ENCODE measurements around the gene SULT2B1. TPM values are rescaled to one million over a fixed set of nuclear protein-coding genes. Genes with fewer than 3 reads are reported as not detected.

The SULT2B1 gene
- total and polyA plus RNA-seq, 2 experiments from 2014 or later: 0.79 TPM; not detected in 1

GRCh38 chr19:48560095-48560530 lies 8.1 kb downstream of the SULT2B1 start:
- Histone ChIP-seq H3K9me3 (ENCODE audit: low read depth) (no peaks in the 10 kb centered on the region), H3K4me3 (no peak overlapping the region), H3K79me2 (no peaks in the 10 kb centered on the region), H3K9me2 (replicated peaks; ENCODE audit: insufficient read depth) (no peaks in the 10 kb centered on the region), H4K20me1 (ENCODE audit: insufficient read depth, poor library complexity, severe bottlenecking) (no peaks in the 10 kb centered on the region), H3K36me3 (replicated peaks; ENCODE audit: insufficient read depth, low read depth) (no peaks in the 10 kb centered on the region), H3K4me2 (no peak overlapping the region), H3K27ac (no peak overlapping the region), H3K27me3 (no peaks in the 10 kb centered on the region), H3K4me1 (ENCODE audit: insufficient read depth) (peaks cover 7% of the 10 kb centered on the region), H2AFZ (no peak overlapping the region)
- WGBS (ENCODE audit: low lambda C conversion rate, missing lambda C conversion rate): 86% methylated on average over 6 of the region's 6 CpGs
- TF ChIP-seq EZH2phosphoT487 (IDR thresholded peaks at IDR 0.05; ENCODE audit: low read depth, severe bottlenecking, unreplicated experiment) (no peak), EZH2 (IDR thresholded peaks at IDR 0.05; ENCODE audit: borderline replicate concordance) (no peak)
- no peak for DNase-seq (ENCODE audit: low spot score)

DNA sequence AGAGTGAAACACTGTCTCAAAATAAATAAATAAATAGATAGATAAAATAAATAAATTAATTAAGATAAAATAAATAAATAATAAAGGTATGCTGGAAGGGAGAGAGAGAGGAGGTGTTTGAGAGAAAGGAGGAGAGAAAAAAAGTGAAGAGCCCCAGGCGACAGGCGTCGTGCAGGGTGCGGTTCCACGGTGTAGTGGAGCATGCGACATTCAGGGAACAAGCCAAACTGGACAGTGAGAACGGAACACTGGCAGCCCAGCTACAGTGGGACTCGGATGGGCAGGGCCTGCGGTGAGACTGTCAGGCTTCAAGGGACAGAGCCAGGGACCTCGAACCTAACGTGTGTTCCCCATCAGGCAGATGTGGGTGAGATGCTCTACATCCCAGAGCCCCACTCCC lies 9.4 kb downstream of the SULT2B1 start:
- H3K27me3 ChIP-seq: no peaks in the 10 kb centered on the region
- 95% methylated on average over 11 of the region's 11 CpGs for WGBS (ENCODE audit: low lambda C conversion rate, missing lambda C conversion rate)
- DNase-seq (ENCODE audit: low spot score): no peak

GRCh38 chr19:48565090-48565489 lies 13.1 kb downstream of the SULT2B1 start:
- Histone ChIP-seq H3K79me2 (no peaks in the 10 kb centered on the region), H3K4me2 (no peak overlapping the region), H2AFZ (no peak overlapping the region), H3K4me1 (ENCODE audit: insufficient read depth) (peaks cover 18% of the 10 kb centered on the region), H4K20me1 (ENCODE audit: insufficient read depth, poor library complexity, severe bottlenecking) (no peaks in the 10 kb centered on the region), H3K36me3 (replicated peaks; ENCODE audit: insufficient read depth, low read depth) (no peaks in the 10 kb centered on the region), H3K4me3 (no peak overlapping the region), H3K27ac (peak overlapping the region; percentile 55), H3K9me2 (replicated peaks; ENCODE audit: insufficient read depth) (no peaks in the 10 kb centered on the region), H3K9me3 (ENCODE audit: low read depth) (no peaks in the 10 kb centered on the region), H3K27me3 (no peaks in the 10 kb centered on the region)
- TF ChIP-seq EZH2phosphoT487 (IDR thresholded peaks at IDR 0.05; ENCODE audit: low read depth, severe bottlenecking, unreplicated experiment) (no peak), EZH2 (IDR thresholded peaks at IDR 0.05; ENCODE audit: borderline replicate concordance) (no peak)
- TF ChIP-seq, protein P1, sequence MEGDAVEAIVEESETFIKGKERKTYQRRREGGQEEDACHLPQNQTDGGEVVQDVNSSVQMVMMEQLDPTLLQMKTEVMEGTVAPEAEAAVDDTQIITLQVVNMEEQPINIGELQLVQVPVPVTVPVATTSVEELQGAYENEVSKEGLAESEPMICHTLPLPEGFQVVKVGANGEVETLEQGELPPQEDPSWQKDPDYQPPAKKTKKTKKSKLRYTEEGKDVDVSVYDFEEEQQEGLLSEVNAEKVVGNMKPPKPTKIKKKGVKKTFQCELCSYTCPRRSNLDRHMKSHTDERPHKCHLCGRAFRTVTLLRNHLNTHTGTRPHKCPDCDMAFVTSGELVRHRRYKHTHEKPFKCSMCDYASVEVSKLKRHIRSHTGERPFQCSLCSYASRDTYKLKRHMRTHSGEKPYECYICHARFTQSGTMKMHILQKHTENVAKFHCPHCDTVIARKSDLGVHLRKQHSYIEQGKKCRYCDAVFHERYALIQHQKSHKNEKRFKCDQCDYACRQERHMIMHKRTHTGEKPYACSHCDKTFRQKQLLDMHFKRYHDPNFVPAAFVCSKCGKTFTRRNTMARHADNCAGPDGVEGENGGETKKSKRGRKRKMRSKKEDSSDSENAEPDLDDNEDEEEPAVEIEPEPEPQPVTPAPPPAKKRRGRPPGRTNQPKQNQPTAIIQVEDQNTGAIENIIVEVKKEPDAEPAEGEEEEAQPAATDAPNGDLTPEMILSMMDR (IDR thresholded peaks at IDR 0.05; ENCODE audit: poor library complexity): no peak
- 51% methylated on average over 7 of the region's 7 CpGs for WGBS (ENCODE audit: low lambda C conversion rate, missing lambda C conversion rate)
- peak; percentile 74 for DNase-seq (ENCODE audit: low spot score)

More for the DNA sequence above, 9.4 kb downstream of the SULT2B1 start:
- no peak overlapping the region for H2AFZ ChIP-seq
- no peaks in the 10 kb centered on the region for H4K20me1 ChIP-seq (ENCODE audit: insufficient read depth, poor library complexity, severe bottlenecking)
- no peaks in the 10 kb centered on the region for H3K36me3 ChIP-seq (replicated peaks; ENCODE audit: insufficient read depth, low read depth)
- no peak overlapping the region for H3K27ac ChIP-seq
- TF ChIP-seq EZH2 (IDR thresholded peaks at IDR 0.05; ENCODE audit: borderline replicate concordance) (no peak), EZH2phosphoT487 (IDR thresholded peaks at IDR 0.05; ENCODE audit: low read depth, severe bottlenecking, unreplicated experiment) (no peak)
- TF ChIP-seq, protein P1 (IDR thresholded peaks at IDR 0.05; ENCODE audit: poor library complexity): no peak
- H3K9me2 ChIP-seq (replicated peaks; ENCODE audit: insufficient read depth): no peaks in the 10 kb centered on the region
- no peaks in the 10 kb centered on the region for H3K9me3 ChIP-seq (ENCODE audit: low read depth)
- H3K4me1 ChIP-seq (ENCODE audit: insufficient read depth): peaks cover 7% of the 10 kb centered on the region
- H3K4me3 ChIP-seq: no peak overlapping the region
- no peak overlapping the region for H3K4me2 ChIP-seq
- no peaks in the 10 kb centered on the region for H3K79me2 ChIP-seq

GRCh38 chr19:48568345-48568886 lies 16.4 kb downstream of the SULT2B1 start:
- H3K4me1 ChIP-seq (ENCODE audit: insufficient read depth): peaks cover 11% of the 10 kb centered on the region
- H3K4me3 ChIP-seq: no peak overlapping the region
- H2AFZ ChIP-seq: peak overlapping the region; percentile 1
- H3K79me2 ChIP-seq: no peaks in the 10 kb centered on the region
- no peaks in the 10 kb centered on the region for H3K27me3 ChIP-seq
- peak overlapping the region; percentile 60 for H3K4me2 ChIP-seq
- no peaks in the 10 kb centered on the region for H3K9me3 ChIP-seq (ENCODE audit: low read depth)
- DNase-seq (ENCODE audit: low spot score): peak; percentile 91
- H3K36me3 ChIP-seq (replicated peaks; ENCODE audit: insufficient read depth, low read depth): no peaks in the 10 kb centered on the region
- TF ChIP-seq EZH2 (IDR thresholded peaks at IDR 0.05; ENCODE audit: borderline replicate concordance) (no peak), EZH2phosphoT487 (IDR thresholded peaks at IDR 0.05; ENCODE audit: low read depth, severe bottlenecking, unreplicated experiment) (no peak)
- TF ChIP-seq, protein P1 (IDR thresholded peaks at IDR 0.05; ENCODE audit: poor library complexity): no peak
- H3K27ac ChIP-seq: peak overlapping the region; percentile 79
- no peaks in the 10 kb centered on the region for H4K20me1 ChIP-seq (ENCODE audit: insufficient read depth, poor library complexity, severe bottlenecking)
- WGBS (ENCODE audit: low lambda C conversion rate, missing lambda C conversion rate): 10% methylated on average over 15 of the region's 19 CpGs
- H3K9me2 ChIP-seq (replicated peaks; ENCODE audit: insufficient read depth): no peaks in the 10 kb centered on the region
